Neural progenitor cell (in vitro differentiated cells): ENCODE data around the gene FPR2. TPM values are rescaled to one million over a fixed set of nuclear protein-coding genes. Genes with fewer than 3 reads are reported as not detected.

Experiments used
- DNase-seq: peaks from one replicate; pipeline ENCODE4 v3.0.0-alpha.2; 2016; ENCODE audit warnings: low spot score
- H2AFZ ChIP-seq: fragments of 200-600 bp; sonication (generic); replicated peaks from 2 replicates; pipeline ENCODE4 v1.6.1; 2016; ENCODE audit warnings: antibody characterized with exemption
- H3F3A ChIP-seq: fragments of 200-600 bp; sonication (generic); 2 replicates; pipeline ENCODE4 v1.6.1; 2016; ENCODE audit warnings: antibody characterized with exemption, low read depth
- H3K27ac ChIP-seq: fragments of 200-600 bp; sonication (generic); 2 replicates; pipeline ENCODE4 v1.5.1; 2016; ENCODE audit warnings: mild to moderate bottlenecking
- H3K27me3 ChIP-seq: fragments of 200-600 bp; sonication (generic); 2 replicates; pipeline ENCODE4 v1.6.1; 2016; ENCODE audit warnings: mild to moderate bottlenecking, moderate library complexity
- H3K36me3 ChIP-seq: fragments of 200-600 bp; sonication (generic); 2 replicates; pipeline ENCODE4 v1.5.1; 2016
- H3K4me1 ChIP-seq: fragments of 200-600 bp; sonication (generic); 2 replicates; pipeline ENCODE4 v1.6.1; 2016; ENCODE audit warnings: mixed run types
- H3K4me2 ChIP-seq: fragments of 200-600 bp; sonication (generic); 2 replicates; pipeline ENCODE4 v1.6.1; 2016
- H3K4me3 ChIP-seq: fragments of 200-600 bp; sonication (generic); 2 replicates; pipeline ENCODE4 v1.5.1; 2016
- H3K79me2 ChIP-seq: fragments of 200-600 bp; sonication (generic); 2 replicates; pipeline ENCODE4 v1.6.1; 2016; ENCODE audit warnings: low read depth
- H3K9ac ChIP-seq: fragments of 200-600 bp; sonication (generic); 2 replicates; pipeline ENCODE4 v1.6.1; 2016
- H3K9me3 ChIP-seq: fragments of 200-600 bp; sonication (generic); 2 replicates; pipeline ENCODE4 v1.5.1; 2016; ENCODE audit warnings: low read depth
- H4K20me1 ChIP-seq: fragments of 200-600 bp; sonication (generic); 2 replicates; pipeline ENCODE4 v1.6.1; 2016; ENCODE audit warnings: low read depth
- H3K27ac Mint-ChIP-seq: 3 replicates; pipeline ENCODE4 v1.8.0; 2021; ENCODE audit warnings: mixed read lengths
- H3K27me3 Mint-ChIP-seq: 2 replicates; pipeline ENCODE4 v1.8.0; 2022; ENCODE audit warnings: low read depth, mild to moderate bottlenecking, inconsistent platforms, moderate library complexity, mixed read lengths; ENCODE audit not compliant: insufficient read depth
- H3K36me3 Mint-ChIP-seq: 3 replicates; pipeline ENCODE4 v1.8.0; 2021; ENCODE audit warnings: mixed read lengths
- H3K4me1 Mint-ChIP-seq: 3 replicates; pipeline ENCODE4 v1.8.0; 2021; ENCODE audit warnings: mixed read lengths
- H3K4me3 Mint-ChIP-seq: 3 replicates; pipeline ENCODE4 v1.8.0; 2021; ENCODE audit warnings: mild to moderate bottlenecking, moderate library complexity, mixed read lengths
- H3K9me3 Mint-ChIP-seq: 3 replicates; pipeline ENCODE4 v1.8.0; 2020; ENCODE audit warnings: mixed read lengths
- EZH2 ChIP-seq: fragments of 200-600 bp; sonication (generic); IDR thresholded peaks from 2 replicates; pipeline ENCODE4 v1.6.1; 2017; ENCODE audit warnings: antibody characterized with exemption, mild to moderate bottlenecking, moderate library complexity
- EZH2phosphoT487 ChIP-seq: fragments of 200-600 bp; sonication (generic); IDR thresholded peaks from 2 replicates; pipeline ENCODE4 v1.6.1; 2017; ENCODE audit warnings: antibody characterized with exemption
- total RNA-seq: library from RNA; depleted of rRNA; stranded (reverse); fragments of >200 nt; gene quantifications from 2 replicates; pipeline ENCODE4 v1.2.3, GENCODE V29; 2015; ENCODE audit warnings: low replicate concordance
- TF ChIP-seq, protein P1 (sequence below): fragments of 200-600 bp; sonication (generic); IDR thresholded peaks from 2 replicates; pipeline ENCODE4 v1.5.1; 2017; ENCODE audit warnings: antibody characterized with exemption, mild to moderate bottlenecking

FPR2 gene
- total RNA-seq, 1 donor from 2014 or later = not detected

DNA sequence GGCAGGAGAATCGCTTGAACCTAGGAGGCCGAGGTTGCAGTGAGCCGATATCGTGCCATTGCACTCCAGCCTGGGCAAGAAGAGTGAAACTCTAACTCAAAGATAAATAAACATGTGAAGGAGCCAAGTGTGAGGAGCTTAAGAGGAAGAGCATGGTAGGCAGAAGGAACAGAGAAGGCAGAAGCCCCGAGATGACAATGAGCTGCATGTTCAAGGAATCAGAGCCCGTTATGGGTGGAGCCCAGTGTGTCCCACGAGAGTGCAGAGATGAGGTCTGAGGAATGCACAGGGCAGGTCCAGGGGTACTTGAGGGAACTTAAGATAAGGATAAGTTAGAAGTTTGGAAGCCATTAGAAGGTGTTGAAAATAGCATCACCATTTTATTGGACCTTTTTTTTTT is 716 bp downstream of the FPR2 start:
- no peak overlapping the region for H3K4me3 ChIP-seq
- H3K4me1 ChIP-seq = no peaks in the 10 kb centered on the region
- no peak overlapping the region for H3K27ac ChIP-seq
- no peak overlapping the region for H3K4me2 ChIP-seq
- H4K20me1 ChIP-seq = no peaks in the 10 kb centered on the region
- H3K27ac Mint-ChIP-seq = no peak overlapping the region
- H3F3A ChIP-seq = no peaks in the 10 kb centered on the region
- no peaks in the 10 kb centered on the region for H3K27me3 ChIP-seq
- no peaks in the 10 kb centered on the region for H3K9me3 Mint-ChIP-seq
- no peak overlapping the region for H3K4me3 Mint-ChIP-seq
- H3K79me2 ChIP-seq = no peaks in the 10 kb centered on the region
- TF ChIP-seq EZH2 (no peak), EZH2phosphoT487 (no peak)
- TF ChIP-seq, protein P1, sequence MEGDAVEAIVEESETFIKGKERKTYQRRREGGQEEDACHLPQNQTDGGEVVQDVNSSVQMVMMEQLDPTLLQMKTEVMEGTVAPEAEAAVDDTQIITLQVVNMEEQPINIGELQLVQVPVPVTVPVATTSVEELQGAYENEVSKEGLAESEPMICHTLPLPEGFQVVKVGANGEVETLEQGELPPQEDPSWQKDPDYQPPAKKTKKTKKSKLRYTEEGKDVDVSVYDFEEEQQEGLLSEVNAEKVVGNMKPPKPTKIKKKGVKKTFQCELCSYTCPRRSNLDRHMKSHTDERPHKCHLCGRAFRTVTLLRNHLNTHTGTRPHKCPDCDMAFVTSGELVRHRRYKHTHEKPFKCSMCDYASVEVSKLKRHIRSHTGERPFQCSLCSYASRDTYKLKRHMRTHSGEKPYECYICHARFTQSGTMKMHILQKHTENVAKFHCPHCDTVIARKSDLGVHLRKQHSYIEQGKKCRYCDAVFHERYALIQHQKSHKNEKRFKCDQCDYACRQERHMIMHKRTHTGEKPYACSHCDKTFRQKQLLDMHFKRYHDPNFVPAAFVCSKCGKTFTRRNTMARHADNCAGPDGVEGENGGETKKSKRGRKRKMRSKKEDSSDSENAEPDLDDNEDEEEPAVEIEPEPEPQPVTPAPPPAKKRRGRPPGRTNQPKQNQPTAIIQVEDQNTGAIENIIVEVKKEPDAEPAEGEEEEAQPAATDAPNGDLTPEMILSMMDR = no peak
- H2AFZ ChIP-seq = no peak overlapping the region
- no peaks in the 10 kb centered on the region for H3K9me3 ChIP-seq
- H3K36me3 Mint-ChIP-seq = no peaks in the 10 kb centered on the region
- H3K4me1 Mint-ChIP-seq = no peaks in the 10 kb centered on the region
- DNase-seq = no peak
- H3K36me3 ChIP-seq = no peaks in the 10 kb centered on the region
- peaks cover 3% of the 10 kb centered on the region for H3K27me3 Mint-ChIP-seq
- H3K9ac ChIP-seq = no peak overlapping the region

DNA sequence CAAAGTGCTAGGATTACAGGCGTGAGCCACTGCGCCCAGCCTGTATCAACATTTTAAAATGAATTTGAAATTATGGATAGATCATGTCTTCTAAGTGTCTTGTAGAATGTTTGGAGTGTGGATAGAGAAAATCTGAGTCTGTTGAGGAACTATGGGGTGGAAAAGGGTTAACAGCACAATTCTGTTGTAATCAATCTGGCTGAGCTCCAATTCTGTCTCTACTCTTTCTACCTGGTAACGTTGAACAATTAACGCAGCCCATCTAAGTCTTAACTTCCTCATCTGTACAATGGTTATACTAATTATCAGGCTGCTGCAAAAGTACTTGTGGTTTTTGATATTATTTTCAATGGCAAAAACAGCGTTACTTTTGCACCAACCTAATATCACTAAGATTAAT is 4.1 kb downstream of the FPR2 start:
- peaks cover 3% of the 10 kb centered on the region for H3K27me3 Mint-ChIP-seq
- Histone ChIP-seq H3K9ac (no peak overlapping the region), H2AFZ (no peak overlapping the region), H3K27ac (no peak overlapping the region), H3K4me1 (no peaks in the 10 kb centered on the region), H3K4me3 (no peak overlapping the region), H4K20me1 (no peaks in the 10 kb centered on the region), H3K4me2 (no peak overlapping the region), H3K36me3 (no peaks in the 10 kb centered on the region), H3K79me2 (no peaks in the 10 kb centered on the region), H3K9me3 (no peaks in the 10 kb centered on the region), H3K27me3 (no peaks in the 10 kb centered on the region), H3F3A (no peaks in the 10 kb centered on the region)
- H3K36me3 Mint-ChIP-seq = no peaks in the 10 kb centered on the region
- no peaks in the 10 kb centered on the region for H3K9me3 Mint-ChIP-seq
- DNase-seq = no peak
- H3K4me3 Mint-ChIP-seq = no peak overlapping the region
- H3K4me1 Mint-ChIP-seq = no peaks in the 10 kb centered on the region
- TF ChIP-seq, protein P1 = no peak
- no peak for TF ChIP-seq EZH2
- TF ChIP-seq EZH2phosphoT487 = no peak
- no peak overlapping the region for H3K27ac Mint-ChIP-seq

DNA sequence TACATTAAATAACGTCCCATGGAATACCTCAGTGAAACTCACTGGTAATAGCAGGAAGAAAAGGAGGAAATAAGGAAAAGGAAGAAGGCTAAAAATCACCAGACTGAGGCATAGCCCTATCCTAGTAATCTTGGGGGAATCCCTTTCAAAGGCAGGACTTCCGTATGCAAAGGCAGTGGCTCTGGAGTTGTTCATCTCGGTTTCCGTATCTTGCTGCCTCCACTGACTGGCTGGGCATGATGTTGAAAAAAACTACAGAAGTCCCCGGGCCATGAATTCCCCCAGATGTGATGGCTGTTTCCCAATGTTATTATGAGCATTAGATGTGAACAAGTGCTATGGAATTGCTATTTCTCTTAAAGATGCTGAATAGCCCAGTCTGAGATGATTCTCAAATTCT is 5.5 kb downstream of the FPR2 start:
- H4K20me1 ChIP-seq = no peaks in the 10 kb centered on the region
- no peaks in the 10 kb centered on the region for H3K79me2 ChIP-seq
- Mint-ChIP-seq H3K27me3 (peaks cover 3% of the 10 kb centered on the region), H3K27ac (no peak overlapping the region), H3K9me3 (no peaks in the 10 kb centered on the region), H3K4me1 (no peaks in the 10 kb centered on the region), H3K36me3 (no peaks in the 10 kb centered on the region), H3K4me3 (no peak overlapping the region)
- H3K9ac ChIP-seq = no peak overlapping the region
- H3K27ac ChIP-seq = no peak overlapping the region
- no peak overlapping the region for H2AFZ ChIP-seq
- H3K4me2 ChIP-seq = no peak overlapping the region
- DNase-seq = no peak
- H3K4me1 ChIP-seq = no peaks in the 10 kb centered on the region
- H3K9me3 ChIP-seq = no peaks in the 10 kb centered on the region
- no peaks in the 10 kb centered on the region for H3K36me3 ChIP-seq
- H3K27me3 ChIP-seq = no peaks in the 10 kb centered on the region
- TF ChIP-seq EZH2 = no peak
- TF ChIP-seq, protein P1 = no peak
- no peak for TF ChIP-seq EZH2phosphoT487
- H3F3A ChIP-seq = no peaks in the 10 kb centered on the region
- no peak overlapping the region for H3K4me3 ChIP-seq
